ENCODE data around the gene IGF2BP2. TPM values are rescaled to one million over a fixed set of nuclear protein-coding genes. Genes with fewer than 3 reads are reported as not detected.

Gene IGF2BP2
- polyA plus RNA-seq, 2 of the 4 experiments (the other 2 are of a cell fraction) = 2.2 to 6.1 TPM

- no peak for ATAC-seq
- Histone ChIP-seq H3K4me2 (no peak overlapping the region), H3K4me3 (no peak overlapping the region), H3K9me3 (no peaks in the 10 kb centered on the region), H3K4me1 (no peaks in the 10 kb centered on the region), H3K27ac (no peak overlapping the region)
- TF ChIP-seq HMGXB4 (CRISPR knock-in tag; IDR thresholded peaks at IDR 0.05; ENCODE audit: borderline replicate concordance) (no peak), FOXS1 (CRISPR knock-in tag; IDR thresholded peaks at IDR 0.05) (no peak), RFX5 (IDR thresholded peaks at IDR 0.05) (no peak), RAD21 (conservative IDR thresholded peaks at IDR 0.05 in 1 of 2, IDR thresholded peaks at IDR 0.05 in 1 of 2) (no peak), E2F6 (IDR thresholded peaks at IDR 0.05; ENCODE audit: borderline replicate concordance, low read depth) (no peak), ESRRA (IDR thresholded peaks at IDR 0.05; ENCODE audit: borderline replicate concordance, low read length) (no peak), POLR2AphosphoS2 (conservative IDR thresholded peaks at IDR 0.05; ENCODE audit: low read length) (no peak), ZC3H11A (IDR thresholded peaks at IDR 0.05) (no peak), JUNB (IDR thresholded peaks at IDR 0.05) (no peak), HES2 (IDR thresholded peaks at IDR 0.05) (no peak), HOXB13 (CRISPR knock-in tag; IDR thresholded peaks at IDR 0.05; ENCODE audit: low read depth) (no peak), NR3C1 (IDR thresholded peaks at IDR 0.05) (no peak), ELK1 (IDR thresholded peaks at IDR 0.05; ENCODE audit: low read depth, low read length) (no peak), EHF (CRISPR knock-in tag; IDR thresholded peaks at IDR 0.05) (no peak), ZFP36 (IDR thresholded peaks at IDR 0.05; ENCODE audit: borderline replicate concordance, partially characterized antibody) (no peak), NFE2L2 (conservative IDR thresholded peaks at IDR 0.05; ENCODE audit: low read length) (no peak), CHD4 (IDR thresholded peaks at IDR 0.05; ENCODE audit: borderline replicate concordance) (no peak), SREBF2 (IDR thresholded peaks at IDR 0.05) (no peak), MAFK (IDR thresholded peaks at IDR 0.05; ENCODE audit: partially characterized antibody) (no peak), CTCF (IDR thresholded peaks at IDR 0.05) (no peak)
- POLR2A ChIA-PET = no interaction called here
- 90% methylated on average over 2 of the region's 2 CpGs for WGBS (ENCODE audit: missing lambda C conversion rate)
- no peak for DNase-seq (ENCODE audit: low read depth in 1 of 2, low spot score in 1 of 2)
- no peak for FAIRE-seq
- CTCF ChIA-PET = interaction anchor here (0.5 to 2.9 kb wide), 4 partner anchors 12 to 186 kb away, joined by 3 to 10 read pairs (median 4); no protein-coding TSS in a partner anchor
These were observed 67.7 kb downstream of the IGF2BP2 start for GRCh38 chr3:185757176-185757575.

GRCh38 chr3:185756477-185756876 lies 68.4 kb downstream of the IGF2BP2 start:
- 86% methylated on average over 4 of the region's 4 CpGs for WGBS (ENCODE audit: missing lambda C conversion rate)
- H3K4me3 ChIP-seq = no peak overlapping the region
- no peak overlapping the region for H3K27ac ChIP-seq
- H3K4me1 ChIP-seq = no peaks in the 10 kb centered on the region
- ATAC-seq = no peak
- H3K4me2 ChIP-seq = no peak overlapping the region
- H3K9me3 ChIP-seq = no peaks in the 10 kb centered on the region
- FAIRE-seq = no peak
- POLR2A ChIA-PET = no interaction called here
- CTCF ChIA-PET = interaction anchor here (1.2 to 1.5 kb wide), 2 partner anchors 37 to 187 kb away, joined by 3 to 5 read pairs; no protein-coding TSS in a partner anchor
- DNase-seq (ENCODE audit: low read depth in 1 of 2, low spot score in 1 of 2) = no peak
- TF ChIP-seq USF2 (IDR thresholded peaks at IDR 0.05) = no peak
- TF ChIP-seq REST (IDR thresholded peaks at IDR 0.05) = no peak
- no peak for TF ChIP-seq HMGXB4 (CRISPR knock-in tag; IDR thresholded peaks at IDR 0.05; ENCODE audit: borderline replicate concordance)
- TF ChIP-seq SMC3 (IDR thresholded peaks at IDR 0.05) = no peak
- no peak for TF ChIP-seq CHD4 (IDR thresholded peaks at IDR 0.05; ENCODE audit: borderline replicate concordance)
- no peak for TF ChIP-seq MYC (IDR thresholded peaks at IDR 0.05; ENCODE audit: borderline replicate concordance, low read length)
- TF ChIP-seq NPAS2 (CRISPR knock-in tag; IDR thresholded peaks at IDR 0.05; ENCODE audit: borderline replicate concordance) = no peak

Measured in A549 (cell line).